NCI-H146 treated with DMSO at 0.1 percent for 48 hours (cell line): Measurements from ENCODE around the gene SNAI3.

Experiments
- DNase-seq: peaks from one replicate; lab custom pipeline; 2025; ENCODE audit not compliant: unreplicated experiment; lab: John Stamatoyannopoulos, UW

SNAI3 gene

GRCh38 chr16:88651989-88652761, 34.1 kb downstream of the SNAI3 start:
- no peak for DNase-seq

GRCh38 chr16:88651276-88651988, 34.9 kb downstream of the SNAI3 start:
- DNase-seq: peak; percentile 48

- no peak for DNase-seq
Observed at GRCh38 chr16:88650749-88651275, 35.5 kb downstream of the SNAI3 start, which contains the start of gene CYBA. Gene CYBA, minus strand, starts transcription at chr16:88651053. Its CDS starts 40 bp downstream, at chr16:88651013.

- no peak for DNase-seq
Observed at GRCh38 chr16:88649924-88650748, 36.2 kb downstream of the SNAI3 start.

GRCh38 chr16:88649195-88649923, 36.9 kb downstream of the SNAI3 start:
- DNase-seq: peak; percentile 25

- DNase-seq: no peak
Observed at GRCh38 chr16:88647178-88648070, 38.9 kb downstream of the SNAI3 start.

GRCh38 chr16:88646345-88647034, 39.8 kb downstream of the SNAI3 start:
- DNase-seq: no peak

- DNase-seq: no peak
Observed at GRCh38 chr16:88645941-88646340, 40.4 kb downstream of the SNAI3 start.

GRCh38 chr16:88645455-88645854, 40.9 kb downstream of the SNAI3 start:
- DNase-seq: no peak

- no peak for DNase-seq
Observed at GRCh38 chr16:88643644-88643932, 42.7 kb downstream of the SNAI3 start.

GRCh38 chr16:88642881-88643643, 43.2 kb downstream of the SNAI3 start:
- no peak for DNase-seq

- DNase-seq: no peak
Observed at GRCh38 chr16:88640498-88641247, 45.6 kb downstream of the SNAI3 start.

GRCh38 chr16:88640039-88640495, 46.2 kb downstream of the SNAI3 start:
- DNase-seq: no peak

- DNase-seq: no peak
Observed at GRCh38 chr16:88639231-88640038, 46.9 kb downstream of the SNAI3 start.

- DNase-seq: no peak
Observed at GRCh38 chr16:88638323-88639230, 47.7 kb downstream of the SNAI3 start, which contains the start of gene IL17C. Gene IL17C, plus strand, starts transcription at chr16:88638572. Its CDS starts 70 bp downstream, at chr16:88638642.
